Astrocyte (in vitro differentiated cells and primary cell): ENCODE measurements around the gene PDE8A.

Experiments used
- CTCF ChIP-seq: IDR thresholded peaks from 2 replicates; pipeline ENCODE4 v1.5.1; 2011; ENCODE audit warnings: low read depth, mild to moderate bottlenecking, inconsistent platforms, low read length, moderate library complexity; ENCODE audit not compliant: insufficient read depth
- EZH2 ChIP-seq: IDR thresholded peaks from 2 replicates; pipeline ENCODE4 v1.6.1; 2012; ENCODE audit warnings: mild to moderate bottlenecking, low read length, inconsistent platforms; ENCODE audit not compliant: insufficient read depth

- TF ChIP-seq CTCF (no peak), EZH2 (no peak)
Observed at GRCh38 chr15:85028416-85028815, 46.8 kb downstream of the PDE8A start.
